ENCODE data around the gene MSRB3.

DNA sequence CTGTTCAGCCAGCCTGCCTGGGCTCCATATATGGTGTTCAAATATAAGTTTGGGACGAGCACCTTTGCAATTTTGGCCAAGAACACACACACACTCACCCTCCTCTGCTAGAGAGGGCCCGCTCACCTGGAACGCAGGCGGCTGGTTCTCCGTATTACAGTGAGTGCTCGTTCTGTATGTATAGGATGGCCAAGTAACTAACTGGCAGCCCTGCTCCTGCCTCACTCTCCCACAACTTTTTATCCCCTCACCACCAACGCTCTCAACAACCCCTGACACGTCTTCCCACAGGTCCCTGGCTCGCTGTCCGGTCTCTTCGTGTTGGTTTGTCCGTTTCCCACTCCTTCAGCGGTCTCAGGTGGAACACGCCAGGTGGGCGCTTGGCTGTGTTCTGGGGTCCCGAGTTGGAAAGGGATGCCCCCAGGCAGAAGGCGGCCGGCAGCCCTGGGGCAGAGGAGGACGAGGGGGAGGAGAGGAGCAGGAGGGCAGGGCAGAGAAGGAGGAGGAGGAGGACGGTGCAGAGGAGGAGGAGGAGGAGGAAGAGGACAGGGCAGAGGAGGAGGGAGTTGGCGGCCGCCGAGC lies 398 bp upstream of the MSRB3 start:
- TF ChIP-seq, protein P1, sequence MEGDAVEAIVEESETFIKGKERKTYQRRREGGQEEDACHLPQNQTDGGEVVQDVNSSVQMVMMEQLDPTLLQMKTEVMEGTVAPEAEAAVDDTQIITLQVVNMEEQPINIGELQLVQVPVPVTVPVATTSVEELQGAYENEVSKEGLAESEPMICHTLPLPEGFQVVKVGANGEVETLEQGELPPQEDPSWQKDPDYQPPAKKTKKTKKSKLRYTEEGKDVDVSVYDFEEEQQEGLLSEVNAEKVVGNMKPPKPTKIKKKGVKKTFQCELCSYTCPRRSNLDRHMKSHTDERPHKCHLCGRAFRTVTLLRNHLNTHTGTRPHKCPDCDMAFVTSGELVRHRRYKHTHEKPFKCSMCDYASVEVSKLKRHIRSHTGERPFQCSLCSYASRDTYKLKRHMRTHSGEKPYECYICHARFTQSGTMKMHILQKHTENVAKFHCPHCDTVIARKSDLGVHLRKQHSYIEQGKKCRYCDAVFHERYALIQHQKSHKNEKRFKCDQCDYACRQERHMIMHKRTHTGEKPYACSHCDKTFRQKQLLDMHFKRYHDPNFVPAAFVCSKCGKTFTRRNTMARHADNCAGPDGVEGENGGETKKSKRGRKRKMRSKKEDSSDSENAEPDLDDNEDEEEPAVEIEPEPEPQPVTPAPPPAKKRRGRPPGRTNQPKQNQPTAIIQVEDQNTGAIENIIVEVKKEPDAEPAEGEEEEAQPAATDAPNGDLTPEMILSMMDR (IDR thresholded peaks at IDR 0.05) = no peak
- TF ChIP-seq ZNF263 (CRISPR knock-in tag; IDR thresholded peaks at IDR 0.05; ENCODE audit: low read depth) = peak; percentile 100
- no peak for TF ChIP-seq GABPB1 (CRISPR knock-in tag; IDR thresholded peaks at IDR 0.05)
- TF ChIP-seq MYBL2 (CRISPR knock-in tag; IDR thresholded peaks at IDR 0.05) = no peak
- TF ChIP-seq ESRRA (CRISPR knock-in tag; IDR thresholded peaks at IDR 0.05; ENCODE audit: borderline replicate concordance) = no peak
- TF ChIP-seq, protein P2, sequence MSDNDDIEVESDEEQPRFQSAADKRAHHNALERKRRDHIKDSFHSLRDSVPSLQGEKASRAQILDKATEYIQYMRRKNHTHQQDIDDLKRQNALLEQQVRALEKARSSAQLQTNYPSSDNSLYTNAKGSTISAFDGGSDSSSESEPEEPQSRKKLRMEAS (CRISPR knock-in tag; IDR thresholded peaks at IDR 0.05) = no peak
- TF ChIP-seq, protein P3, sequence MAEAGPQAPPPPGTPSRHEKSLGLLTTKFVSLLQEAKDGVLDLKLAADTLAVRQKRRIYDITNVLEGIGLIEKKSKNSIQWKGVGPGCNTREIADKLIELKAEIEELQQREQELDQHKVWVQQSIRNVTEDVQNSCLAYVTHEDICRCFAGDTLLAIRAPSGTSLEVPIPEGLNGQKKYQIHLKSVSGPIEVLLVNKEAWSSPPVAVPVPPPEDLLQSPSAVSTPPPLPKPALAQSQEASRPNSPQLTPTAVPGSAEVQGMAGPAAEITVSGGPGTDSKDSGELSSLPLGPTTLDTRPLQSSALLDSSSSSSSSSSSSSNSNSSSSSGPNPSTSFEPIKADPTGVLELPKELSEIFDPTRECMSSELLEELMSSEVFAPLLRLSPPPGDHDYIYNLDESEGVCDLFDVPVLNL (CRISPR knock-in tag; IDR thresholded peaks at IDR 0.05; ENCODE audit: borderline replicate concordance, low read depth) = no peak
- no peak for TF ChIP-seq NR3C1 (CRISPR knock-in tag; conservative IDR thresholded peaks at IDR 0.05; ENCODE audit: low read depth)
- TF ChIP-seq, protein P4, sequence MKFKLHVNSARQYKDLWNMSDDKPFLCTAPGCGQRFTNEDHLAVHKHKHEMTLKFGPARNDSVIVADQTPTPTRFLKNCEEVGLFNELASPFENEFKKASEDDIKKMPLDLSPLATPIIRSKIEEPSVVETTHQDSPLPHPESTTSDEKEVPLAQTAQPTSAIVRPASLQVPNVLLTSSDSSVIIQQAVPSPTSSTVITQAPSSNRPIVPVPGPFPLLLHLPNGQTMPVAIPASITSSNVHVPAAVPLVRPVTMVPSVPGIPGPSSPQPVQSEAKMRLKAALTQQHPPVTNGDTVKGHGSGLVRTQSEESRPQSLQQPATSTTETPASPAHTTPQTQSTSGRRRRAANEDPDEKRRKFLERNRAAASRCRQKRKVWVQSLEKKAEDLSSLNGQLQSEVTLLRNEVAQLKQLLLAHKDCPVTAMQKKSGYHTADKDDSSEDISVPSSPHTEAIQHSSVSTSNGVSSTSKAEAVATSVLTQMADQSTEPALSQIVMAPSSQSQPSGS (CRISPR knock-in tag; IDR thresholded peaks at IDR 0.05; ENCODE audit: borderline replicate concordance, low read depth) = no peak
